NCI-H2107 treated with DMSO at 0.1 percent for 48 hours (cell line): ENCODE measurements around the gene ATOSB.
"Not testable (repeated sequence)": the region's sequence is repeated elsewhere in the genome, so short reads cannot be mapped to it uniquely, and the experiment has no call there.

Experiments used
- DNase-seq: peaks from one replicate; lab custom pipeline; 2025; ENCODE audit not compliant: unreplicated experiment; lab: John Stamatoyannopoulos, UW

The ATOSB gene

GRCh38 chr9:35115680-35116538, at the start of gene ATOSB:
TSS of gene ATOSB (minus strand) at chr9:35115862. CDS start at chr9:35108274, 7,588 bp downstream.
- peak; percentile 73 for DNase-seq

- DNase-seq, result no peak
Measured at GRCh38 chr9:35164711-35165110, 49.0 kb upstream of the ATOSB start.

GRCh38 chr9:35163413-35163812, 47.8 kb upstream of the ATOSB start:
- no peak for DNase-seq

GRCh38 chr9:35162605-35163315, 47.1 kb upstream of the ATOSB start:
- DNase-seq, result peak; percentile 20

GRCh38 chr9:35161713-35162604, 46.3 kb upstream of the ATOSB start, which contains the start of gene UNC13B:
TSS of gene UNC13B (plus strand) at chr9:35162009. CDS start at chr9:35162284, 275 bp downstream.
- DNase-seq, result peak; percentile 71

- DNase-seq, result no peak
Measured at GRCh38 chr9:35158501-35159280, 43.0 kb upstream of the ATOSB start.

GRCh38 chr9:35157836-35158235, 42.2 kb upstream of the ATOSB start:
- not testable (repeated sequence) for DNase-seq

- no peak for DNase-seq
Measured at GRCh38 chr9:35156781-35157180, 41.1 kb upstream of the ATOSB start.

- no peak for DNase-seq
Measured at GRCh38 chr9:35152926-35153325, 37.3 kb upstream of the ATOSB start.

- not testable (repeated sequence) for DNase-seq
Measured at GRCh38 chr9:35147941-35148563, 32.4 kb upstream of the ATOSB start.

- DNase-seq, result no peak
Measured at GRCh38 chr9:35142037-35142436, 26.4 kb upstream of the ATOSB start.

GRCh38 chr9:35140093-35140492, 24.4 kb upstream of the ATOSB start:
- DNase-seq, result no peak

GRCh38 chr9:35136866-35137265, 21.2 kb upstream of the ATOSB start:
- no peak for DNase-seq

GRCh38 chr9:35135988-35136387, 20.3 kb upstream of the ATOSB start:
- no peak for DNase-seq

- no peak for DNase-seq
Measured at GRCh38 chr9:35134920-35135319, 19.3 kb upstream of the ATOSB start.

GRCh38 chr9:35116898-35117551, 1.4 kb upstream of the ATOSB start:
- DNase-seq, result peak; percentile 92

- no peak for DNase-seq
Measured at GRCh38 chr9:35116539-35116897, 856 bp upstream of the ATOSB start.

- DNase-seq, result no peak
Measured at GRCh38 chr9:35114840-35115628, 628 bp downstream of the ATOSB start.
